ENCODE data around the gene NAALADL2. TPM values are rescaled to one million over a fixed set of nuclear protein-coding genes. Genes with fewer than 3 reads are reported as not detected.

The NAALADL2 gene
- total RNA-seq, 1 donor from 2014 or later, result 11.5 TPM

GRCh38 chr3:175413926-175414325 lies 554.8 kb downstream of the NAALADL2 start:
- no peaks in the 10 kb centered on the region for H3K27me3 ChIP-seq
- H3K9me3 ChIP-seq (ENCODE audit: low read depth), result no peaks in the 10 kb centered on the region
- H3K4me1 ChIP-seq, result no peaks in the 10 kb centered on the region
- H2AFZ ChIP-seq (replicated peaks), result no peak overlapping the region
- Mint-ChIP-seq H3K4me1 (no peaks in the 10 kb centered on the region), H3K36me3 (no peaks in the 10 kb centered on the region), H3K4me3 (no peak overlapping the region), H3K9me3 (no peaks in the 10 kb centered on the region), H3K27me3 (ENCODE audit: insufficient read depth, low read depth) (no peaks in the 10 kb centered on the region), H3K27ac (no peak overlapping the region)
- no peaks in the 10 kb centered on the region for H3K36me3 ChIP-seq
- H3K4me2 ChIP-seq, result no peak overlapping the region
- no peaks in the 10 kb centered on the region for H3F3A ChIP-seq (ENCODE audit: low read depth)
- TF ChIP-seq CTCF (IDR thresholded peaks at IDR 0.05) (no peak), EZH2 (IDR thresholded peaks at IDR 0.05) (no peak), EZH2phosphoT487 (IDR thresholded peaks at IDR 0.05) (no peak)
- H3K27ac ChIP-seq, result no peak overlapping the region
- no peaks in the 10 kb centered on the region for H4K20me1 ChIP-seq (ENCODE audit: low read depth)
- no peak overlapping the region for H3K9ac ChIP-seq
- DNase-seq (ENCODE audit: low spot score), result no peak
- H3K79me2 ChIP-seq (ENCODE audit: low read depth), result no peaks in the 10 kb centered on the region
- H3K4me3 ChIP-seq, result no peak overlapping the region

- DNase-seq (ENCODE audit: low spot score), result no peak
- no peaks in the 10 kb centered on the region for H3K9me3 ChIP-seq (ENCODE audit: low read depth)
- H4K20me1 ChIP-seq (ENCODE audit: low read depth), result no peaks in the 10 kb centered on the region
- H3K27ac ChIP-seq, result no peak overlapping the region
- H3K4me2 ChIP-seq, result no peak overlapping the region
- no peaks in the 10 kb centered on the region for H3K27me3 ChIP-seq
- no peaks in the 10 kb centered on the region for H3K36me3 ChIP-seq
- no peaks in the 10 kb centered on the region for H3K4me1 ChIP-seq
- Mint-ChIP-seq H3K4me3 (no peak overlapping the region), H3K27me3 (ENCODE audit: insufficient read depth, low read depth) (no peaks in the 10 kb centered on the region), H3K27ac (no peak overlapping the region), H3K4me1 (no peaks in the 10 kb centered on the region), H3K36me3 (no peaks in the 10 kb centered on the region), H3K9me3 (no peaks in the 10 kb centered on the region)
- H3K79me2 ChIP-seq (ENCODE audit: low read depth), result no peaks in the 10 kb centered on the region
- no peaks in the 10 kb centered on the region for H3F3A ChIP-seq (ENCODE audit: low read depth)
- no peak overlapping the region for H3K4me3 ChIP-seq
- no peak overlapping the region for H2AFZ ChIP-seq (replicated peaks)
- no peak for TF ChIP-seq CTCF (IDR thresholded peaks at IDR 0.05)
- TF ChIP-seq EZH2phosphoT487 (IDR thresholded peaks at IDR 0.05), result no peak
- TF ChIP-seq EZH2 (IDR thresholded peaks at IDR 0.05), result no peak
- no peak overlapping the region for H3K9ac ChIP-seq
Measured at GRCh38 chr3:175416600-175416999, 557.5 kb downstream of the NAALADL2 start.

DNA sequence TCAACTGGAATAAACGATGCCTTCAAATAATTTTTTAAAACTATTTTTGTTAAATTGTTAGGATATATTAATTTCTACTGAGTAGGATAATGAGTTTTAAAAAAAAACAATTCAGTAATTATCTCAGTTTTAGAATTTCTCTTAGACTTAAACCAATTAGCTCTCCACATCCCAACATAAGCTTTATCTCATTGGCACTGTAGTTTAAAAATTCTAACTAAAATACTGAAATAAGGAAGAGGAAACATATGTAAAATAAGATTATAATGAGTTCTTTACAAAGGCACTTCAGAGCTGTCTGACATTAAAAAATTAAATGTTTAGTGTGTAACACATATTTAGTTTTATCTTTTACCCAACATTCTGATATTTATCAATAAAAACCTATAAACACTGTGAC lies 558.3 kb downstream of the NAALADL2 start:
- Histone ChIP-seq H3K27me3 (no peaks in the 10 kb centered on the region), H3K4me1 (no peaks in the 10 kb centered on the region), H3K4me2 (no peak overlapping the region)

More for the DNA sequence above, 558.3 kb downstream of the NAALADL2 start:
- Histone ChIP-seq H3K4me3 (no peak overlapping the region), H3K79me2 (ENCODE audit: low read depth) (no peaks in the 10 kb centered on the region), H3K27ac (no peak overlapping the region), H3K36me3 (no peaks in the 10 kb centered on the region), H3F3A (ENCODE audit: low read depth) (no peaks in the 10 kb centered on the region), H3K9ac (no peak overlapping the region), H2AFZ (replicated peaks) (no peak overlapping the region), H3K9me3 (ENCODE audit: low read depth) (no peaks in the 10 kb centered on the region), H4K20me1 (ENCODE audit: low read depth) (no peaks in the 10 kb centered on the region)
- TF ChIP-seq EZH2 (IDR thresholded peaks at IDR 0.05) (no peak), EZH2phosphoT487 (IDR thresholded peaks at IDR 0.05) (no peak), CTCF (IDR thresholded peaks at IDR 0.05) (no peak)
- no peaks in the 10 kb centered on the region for H3K27me3 Mint-ChIP-seq (ENCODE audit: insufficient read depth, low read depth)
- DNase-seq (ENCODE audit: low spot score), result no peak
- no peaks in the 10 kb centered on the region for H3K4me1 Mint-ChIP-seq
- H3K27ac Mint-ChIP-seq, result no peak overlapping the region
- H3K9me3 Mint-ChIP-seq, result no peaks in the 10 kb centered on the region
- no peaks in the 10 kb centered on the region for H3K36me3 Mint-ChIP-seq
- no peak overlapping the region for H3K4me3 Mint-ChIP-seq

Data from neural progenitor cell (in vitro differentiated cells).